ENCODE measurements around the gene NOCT.

The NOCT gene, protein sequence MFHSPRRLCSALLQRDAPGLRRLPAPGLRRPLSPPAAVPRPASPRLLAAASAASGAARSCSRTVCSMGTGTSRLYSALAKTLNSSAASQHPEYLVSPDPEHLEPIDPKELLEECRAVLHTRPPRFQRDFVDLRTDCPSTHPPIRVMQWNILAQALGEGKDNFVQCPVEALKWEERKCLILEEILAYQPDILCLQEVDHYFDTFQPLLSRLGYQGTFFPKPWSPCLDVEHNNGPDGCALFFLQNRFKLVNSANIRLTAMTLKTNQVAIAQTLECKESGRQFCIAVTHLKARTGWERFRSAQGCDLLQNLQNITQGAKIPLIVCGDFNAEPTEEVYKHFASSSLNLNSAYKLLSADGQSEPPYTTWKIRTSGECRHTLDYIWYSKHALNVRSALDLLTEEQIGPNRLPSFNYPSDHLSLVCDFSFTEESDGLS

DNA sequence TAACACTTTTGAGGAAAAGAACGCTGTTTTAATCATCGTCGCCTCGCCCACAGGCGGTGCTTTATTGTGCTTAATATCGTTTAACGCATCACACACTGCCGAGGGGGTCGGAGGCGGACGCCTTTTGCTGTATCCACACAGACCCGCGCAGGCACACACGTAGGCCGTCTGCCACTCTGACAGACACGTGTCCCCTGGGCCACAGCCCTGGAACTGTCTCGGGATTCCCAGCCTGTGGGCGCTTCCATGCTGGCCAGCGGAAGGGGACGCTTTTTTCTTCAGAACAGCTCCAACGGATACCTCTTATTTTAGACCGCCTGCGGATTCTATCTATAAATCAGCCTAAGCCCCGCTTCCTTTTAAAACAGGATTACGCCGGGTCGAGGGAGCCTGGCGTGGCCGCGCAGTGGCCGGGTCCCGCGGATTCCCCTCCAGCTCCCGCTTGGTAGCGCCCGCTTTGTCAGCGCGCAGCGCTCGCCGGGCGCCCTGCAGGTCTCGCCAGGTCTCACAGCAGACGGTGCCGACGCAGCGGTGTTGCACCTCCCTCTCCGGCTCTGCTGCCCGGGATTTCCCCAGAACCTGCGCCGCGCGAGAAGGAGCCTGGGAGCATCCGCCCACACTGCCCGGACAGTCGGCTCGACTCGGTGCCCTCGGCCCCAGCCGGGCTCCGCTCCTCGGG lies at the start of gene NOCT:
Gene NOCT (plus strand): TSS at position 513 of the 679 bp plus-strand sequence. CDS start 201 bp downstream, outside the sequence.
- peak; percentile 17 for TF ChIP-seq CTCF (IDR thresholded peaks at IDR 0.05; ENCODE audit: low read depth, low read length)
- DNase-seq (ENCODE audit: low read depth in 2 of 2), result peak; percentile 94 to 95

DNA sequence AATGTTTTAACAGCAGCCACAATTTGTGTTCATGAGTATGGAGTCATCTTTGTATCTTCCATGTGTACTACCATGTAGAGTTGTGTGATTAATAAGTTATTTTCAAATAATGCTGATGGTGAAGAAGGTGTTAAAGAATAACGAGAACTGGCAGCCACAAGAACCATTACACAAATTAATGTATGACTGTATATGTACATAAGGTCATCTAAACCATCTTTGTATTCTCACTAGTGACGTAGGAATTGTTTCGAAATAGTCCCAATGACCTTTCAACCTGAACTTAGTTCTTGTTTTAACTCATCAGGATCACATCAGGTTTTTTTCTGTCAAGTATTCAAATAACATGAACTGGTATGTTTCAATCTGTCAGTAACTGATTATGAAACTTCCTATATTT lies 48.3 kb upstream of the NOCT start:
- TF ChIP-seq CTCF (IDR thresholded peaks at IDR 0.05; ENCODE audit: low read depth, low read length), result no peak
- DNase-seq (ENCODE audit: low read depth in 2 of 2), result peak in 1 of 2 donors; percentile 52
- H3K4me3 ChIP-seq (replicated peaks in 1 of 2; ENCODE audit: low read depth in 2 of 2, low read length in 2 of 2), result no peak overlapping the region

More for the DNA sequence above, at the start of gene NOCT:
- H3K4me3 ChIP-seq (replicated peaks in 1 of 2; ENCODE audit: low read depth in 2 of 2, low read length in 2 of 2), result peak within 1 kb of the TSS; percentile 71 to 79

- H3K4me3 ChIP-seq (replicated peaks in 1 of 2; ENCODE audit: low read depth in 2 of 2, low read length in 2 of 2), result no peak overlapping the region
- TF ChIP-seq CTCF (IDR thresholded peaks at IDR 0.05; ENCODE audit: low read depth, low read length), result no peak
- no peak for DNase-seq (ENCODE audit: low read depth in 2 of 2)
These were observed 42.4 kb upstream of the NOCT start for GRCh38 chr4:138972956-138973801.

DNA sequence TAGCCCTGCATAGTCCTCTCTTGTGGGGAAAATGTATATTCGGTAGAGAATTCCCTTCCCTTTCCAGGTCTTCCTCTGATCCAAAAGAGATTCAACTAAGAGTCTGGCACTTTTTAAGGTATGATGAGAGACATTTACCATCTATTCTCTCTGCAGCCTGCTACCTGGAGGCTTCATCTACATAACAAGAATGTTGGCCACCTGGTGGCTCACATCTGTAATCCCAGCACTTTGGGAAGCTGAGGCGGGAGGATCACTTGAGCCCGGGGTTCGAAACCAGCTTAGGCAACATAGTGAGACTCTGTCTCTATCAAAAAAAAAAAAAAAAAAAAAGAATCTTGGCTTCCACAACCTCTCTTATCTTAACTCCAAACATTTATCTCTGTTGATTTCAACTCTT lies 40.4 kb upstream of the NOCT start:
- no peak for DNase-seq (ENCODE audit: low read depth in 2 of 2)
- TF ChIP-seq CTCF (IDR thresholded peaks at IDR 0.05; ENCODE audit: low read depth, low read length), result no peak
- H3K4me3 ChIP-seq (replicated peaks in 1 of 2; ENCODE audit: low read depth in 2 of 2, low read length in 2 of 2), result no peak overlapping the region

GRCh38 chr4:138976526-138976925 lies 39.1 kb upstream of the NOCT start:
- no peak overlapping the region for H3K4me3 ChIP-seq (replicated peaks in 1 of 2; ENCODE audit: low read depth in 2 of 2, low read length in 2 of 2)
- DNase-seq (ENCODE audit: low read depth in 2 of 2), result no peak
- TF ChIP-seq CTCF (IDR thresholded peaks at IDR 0.05; ENCODE audit: low read depth, low read length), result no peak

GRCh38 chr4:138977524-138977923 lies 38.1 kb upstream of the NOCT start:
- no peak for DNase-seq (ENCODE audit: low read depth in 2 of 2)
- no peak for TF ChIP-seq CTCF (IDR thresholded peaks at IDR 0.05; ENCODE audit: low read depth, low read length)
- no peak overlapping the region for H3K4me3 ChIP-seq (replicated peaks in 1 of 2; ENCODE audit: low read depth in 2 of 2, low read length in 2 of 2)

Measured in cardiac fibroblast (primary cell).